Measurements from ENCODE around the gene THAP4. TPM values are rescaled to one million over a fixed set of nuclear protein-coding genes. Genes with fewer than 3 reads are reported as not detected.

The THAP4 gene
- total and polyA plus RNA-seq, 2 of the 13 experiments (the other 11 are each of a cell fraction or from before 2014, with no cell fraction given): 59.7 to 75.7 TPM

GRCh38 chr2:241645056-241645914 lies 8.3 kb upstream of the THAP4 start (continued):
- TF ChIP-seq ZNF512 (CRISPR knock-in tag; IDR thresholded peaks at IDR 0.05) (no peak), ETV6 (CRISPR knock-in tag; conservative IDR thresholded peaks at IDR 0.05) (no peak), TERF1 (CRISPR knock-in tag; IDR thresholded peaks at IDR 0.05) (no peak), KLF9 (CRISPR knock-in tag; IDR thresholded peaks at IDR 0.05; ENCODE audit: low read depth) (peak; percentile 55; the same call in 1 of the 2 replicates), ZNF775 (CRISPR knock-in tag; IDR thresholded peaks at IDR 0.05; ENCODE audit: borderline replicate concordance) (no peak), ARHGAP35 (CRISPR knock-in tag; IDR thresholded peaks at IDR 0.05; ENCODE audit: borderline replicate concordance) (no peak), THAP11 (CRISPR knock-in tag; IDR thresholded peaks at IDR 0.05) (peak; percentile 69), ZNF138 (CRISPR knock-in tag; IDR thresholded peaks at IDR 0.05; ENCODE audit: low read depth) (no peak)
- TF ChIP-seq, protein P1, sequence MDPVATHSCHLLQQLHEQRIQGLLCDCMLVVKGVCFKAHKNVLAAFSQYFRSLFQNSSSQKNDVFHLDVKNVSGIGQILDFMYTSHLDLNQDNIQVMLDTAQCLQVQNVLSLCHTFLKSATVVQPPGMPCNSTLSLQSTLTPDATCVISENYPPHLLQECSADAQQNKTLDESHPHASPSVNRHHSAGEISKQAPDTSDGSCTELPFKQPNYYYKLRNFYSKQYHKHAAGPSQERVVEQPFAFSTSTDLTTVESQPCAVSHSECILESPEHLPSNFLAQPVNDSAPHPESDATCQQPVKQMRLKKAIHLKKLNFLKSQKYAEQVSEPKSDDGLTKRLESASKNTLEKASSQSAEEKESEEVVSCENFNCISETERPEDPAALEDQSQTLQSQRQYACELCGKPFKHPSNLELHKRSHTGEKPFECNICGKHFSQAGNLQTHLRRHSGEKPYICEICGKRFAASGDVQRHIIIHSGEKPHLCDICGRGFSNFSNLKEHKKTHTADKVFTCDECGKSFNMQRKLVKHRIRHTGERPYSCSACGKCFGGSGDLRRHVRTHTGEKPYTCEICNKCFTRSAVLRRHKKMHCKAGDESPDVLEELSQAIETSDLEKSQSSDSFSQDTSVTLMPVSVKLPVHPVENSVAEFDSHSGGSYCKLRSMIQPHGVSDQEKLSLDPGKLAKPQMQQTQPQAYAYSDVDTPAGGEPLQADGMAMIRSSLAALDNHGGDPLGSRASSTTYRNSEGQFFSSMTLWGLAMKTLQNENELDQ (CRISPR knock-in tag; IDR thresholded peaks at IDR 0.05; ENCODE audit: borderline replicate concordance): no peak
- TF ChIP-seq, protein P2, sequence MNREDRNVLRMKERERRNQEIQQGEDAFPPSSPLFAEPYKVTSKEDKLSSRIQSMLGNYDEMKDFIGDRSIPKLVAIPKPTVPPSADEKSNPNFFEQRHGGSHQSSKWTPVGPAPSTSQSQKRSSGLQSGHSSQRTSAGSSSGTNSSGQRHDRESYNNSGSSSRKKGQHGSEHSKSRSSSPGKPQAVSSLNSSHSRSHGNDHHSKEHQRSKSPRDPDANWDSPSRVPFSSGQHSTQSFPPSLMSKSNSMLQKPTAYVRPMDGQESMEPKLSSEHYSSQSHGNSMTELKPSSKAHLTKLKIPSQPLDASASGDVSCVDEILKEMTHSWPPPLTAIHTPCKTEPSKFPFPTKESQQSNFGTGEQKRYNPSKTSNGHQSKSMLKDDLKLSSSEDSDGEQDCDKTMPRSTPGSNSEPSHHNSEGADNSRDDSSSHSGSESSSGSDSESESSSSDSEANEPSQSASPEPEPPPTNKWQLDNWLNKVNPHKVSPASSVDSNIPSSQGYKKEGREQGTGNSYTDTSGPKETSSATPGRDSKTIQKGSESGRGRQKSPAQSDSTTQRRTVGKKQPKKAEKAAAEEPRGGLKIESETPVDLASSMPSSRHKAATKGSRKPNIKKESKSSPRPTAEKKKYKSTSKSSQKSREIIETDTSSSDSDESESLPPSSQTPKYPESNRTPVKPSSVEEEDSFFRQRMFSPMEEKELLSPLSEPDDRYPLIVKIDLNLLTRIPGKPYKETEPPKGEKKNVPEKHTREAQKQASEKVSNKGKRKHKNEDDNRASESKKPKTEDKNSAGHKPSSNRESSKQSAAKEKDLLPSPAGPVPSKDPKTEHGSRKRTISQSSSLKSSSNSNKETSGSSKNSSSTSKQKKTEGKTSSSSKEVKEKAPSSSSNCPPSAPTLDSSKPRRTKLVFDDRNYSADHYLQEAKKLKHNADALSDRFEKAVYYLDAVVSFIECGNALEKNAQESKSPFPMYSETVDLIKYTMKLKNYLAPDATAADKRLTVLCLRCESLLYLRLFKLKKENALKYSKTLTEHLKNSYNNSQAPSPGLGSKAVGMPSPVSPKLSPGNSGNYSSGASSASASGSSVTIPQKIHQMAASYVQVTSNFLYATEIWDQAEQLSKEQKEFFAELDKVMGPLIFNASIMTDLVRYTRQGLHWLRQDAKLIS (CRISPR knock-in tag; IDR thresholded peaks at IDR 0.05): no peak; the same call in 1 of the 2 replicates
- TF ChIP-seq, protein P3, sequence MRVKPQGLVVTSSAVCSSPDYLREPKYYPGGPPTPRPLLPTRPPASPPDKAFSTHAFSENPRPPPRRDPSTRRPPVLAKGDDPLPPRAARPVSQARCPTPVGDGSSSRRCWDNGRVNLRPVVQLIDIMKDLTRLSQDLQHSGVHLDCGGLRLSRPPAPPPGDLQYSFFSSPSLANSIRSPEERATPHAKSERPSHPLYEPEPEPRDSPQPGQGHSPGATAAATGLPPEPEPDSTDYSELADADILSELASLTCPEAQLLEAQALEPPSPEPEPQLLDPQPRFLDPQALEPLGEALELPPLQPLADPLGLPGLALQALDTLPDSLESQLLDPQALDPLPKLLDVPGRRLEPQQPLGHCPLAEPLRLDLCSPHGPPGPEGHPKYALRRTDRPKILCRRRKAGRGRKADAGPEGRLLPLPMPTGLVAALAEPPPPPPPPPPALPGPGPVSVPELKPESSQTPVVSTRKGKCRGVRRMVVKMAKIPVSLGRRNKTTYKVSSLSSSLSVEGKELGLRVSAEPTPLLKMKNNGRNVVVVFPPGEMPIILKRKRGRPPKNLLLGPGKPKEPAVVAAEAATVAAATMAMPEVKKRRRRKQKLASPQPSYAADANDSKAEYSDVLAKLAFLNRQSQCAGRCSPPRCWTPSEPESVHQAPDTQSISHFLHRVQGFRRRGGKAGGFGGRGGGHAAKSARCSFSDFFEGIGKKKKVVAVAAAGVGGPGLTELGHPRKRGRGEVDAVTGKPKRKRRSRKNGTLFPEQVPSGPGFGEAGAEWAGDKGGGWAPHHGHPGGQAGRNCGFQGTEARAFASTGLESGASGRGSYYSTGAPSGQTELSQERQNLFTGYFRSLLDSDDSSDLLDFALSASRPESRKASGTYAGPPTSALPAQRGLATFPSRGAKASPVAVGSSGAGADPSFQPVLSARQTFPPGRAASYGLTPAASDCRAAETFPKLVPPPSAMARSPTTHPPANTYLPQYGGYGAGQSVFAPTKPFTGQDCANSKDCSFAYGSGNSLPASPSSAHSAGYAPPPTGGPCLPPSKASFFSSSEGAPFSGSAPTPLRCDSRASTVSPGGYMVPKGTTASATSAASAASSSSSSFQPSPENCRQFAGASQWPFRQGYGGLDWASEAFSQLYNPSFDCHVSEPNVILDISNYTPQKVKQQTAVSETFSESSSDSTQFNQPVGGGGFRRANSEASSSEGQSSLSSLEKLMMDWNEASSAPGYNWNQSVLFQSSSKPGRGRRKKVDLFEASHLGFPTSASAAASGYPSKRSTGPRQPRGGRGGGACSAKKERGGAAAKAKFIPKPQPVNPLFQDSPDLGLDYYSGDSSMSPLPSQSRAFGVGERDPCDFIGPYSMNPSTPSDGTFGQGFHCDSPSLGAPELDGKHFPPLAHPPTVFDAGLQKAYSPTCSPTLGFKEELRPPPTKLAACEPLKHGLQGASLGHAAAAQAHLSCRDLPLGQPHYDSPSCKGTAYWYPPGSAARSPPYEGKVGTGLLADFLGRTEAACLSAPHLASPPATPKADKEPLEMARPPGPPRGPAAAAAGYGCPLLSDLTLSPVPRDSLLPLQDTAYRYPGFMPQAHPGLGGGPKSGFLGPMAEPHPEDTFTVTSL (CRISPR knock-in tag; IDR thresholded peaks at IDR 0.05; ENCODE audit: borderline replicate concordance): peak; percentile 65
